H9 (cell line): ENCODE results near the gene OSBPL9. TPM values are rescaled to one million over a fixed set of nuclear protein-coding genes. Genes with fewer than 3 reads are reported as not detected.

ENCODE experiments used
- DNase-seq: peaks from one replicate; pipeline ENCODE4 v3.0.0-alpha.2; 2017
- H2AFZ ChIP-seq: one replicate; pipeline ENCODE4 v1.6.1; 2013; ENCODE audit warnings: mild to moderate bottlenecking, low read length, control low read depth, moderate library complexity
- H2AK5ac ChIP-seq: 2 replicates; pipeline ENCODE4 v1.6.1; 2013; ENCODE audit warnings: low read length, control low read depth, mixed read lengths; ENCODE audit not compliant: insufficient read length
- H2BK120ac ChIP-seq: one replicate; pipeline ENCODE4 v1.6.1; 2013; ENCODE audit warnings: low read depth, mild to moderate bottlenecking, low read length, control low read depth, inconsistent platforms; ENCODE audit not compliant: poor library complexity, severe bottlenecking
- H2BK12ac ChIP-seq: 2 replicates; pipeline ENCODE4 v1.6.1; 2013; ENCODE audit warnings: low read length, control low read depth, mixed read lengths, low read depth; ENCODE audit not compliant: insufficient read length
- H2BK15ac ChIP-seq: 2 replicates; pipeline ENCODE4 v1.6.1; 2013; ENCODE audit warnings: low read depth, low read length, control low read depth
- H2BK20ac ChIP-seq: one replicate; pipeline ENCODE4 v1.6.1; 2013; ENCODE audit warnings: low read depth, mild to moderate bottlenecking, low read length, control low read depth, inconsistent platforms; ENCODE audit not compliant: poor library complexity, severe bottlenecking
- H2BK5ac ChIP-seq: 2 replicates; pipeline ENCODE4 v1.6.1; 2013; ENCODE audit warnings: low read length, control low read depth, mixed read lengths; ENCODE audit not compliant: insufficient read length
- H3K14ac ChIP-seq: 2 replicates; pipeline ENCODE4 v1.6.1; 2013; ENCODE audit warnings: low read length, control low read depth; ENCODE audit not compliant: insufficient read depth
- H3K18ac ChIP-seq: 2 replicates; pipeline ENCODE4 v1.6.1; 2013; ENCODE audit warnings: low read depth, mild to moderate bottlenecking, mixed read lengths, low read length, control low read depth; ENCODE audit not compliant: insufficient read length
- H3K23ac ChIP-seq: 2 replicates; pipeline ENCODE4 v1.6.1; 2013; ENCODE audit warnings: low read length, control low read depth, mixed read lengths, low read depth; ENCODE audit not compliant: insufficient read length
- H3K23me2 ChIP-seq: 2 replicates; pipeline ENCODE4 v1.6.1; 2013; ENCODE audit warnings: low read depth, mild to moderate bottlenecking, mixed read lengths, low read length, control low read depth; ENCODE audit not compliant: insufficient read length, poor library complexity, severe bottlenecking
- H3K27ac ChIP-seq: 2 replicates; pipeline ENCODE4 v1.5.1; 2013; ENCODE audit warnings: low read length, control low read depth, mixed read lengths, low read depth; ENCODE audit not compliant: insufficient read length
- H3K27me3 ChIP-seq: 2 replicates; pipeline ENCODE4 v1.6.1; 2013; ENCODE audit warnings: low read length, control low read depth, inconsistent platforms; ENCODE audit not compliant: insufficient read depth
- H3K4ac ChIP-seq: 2 replicates; pipeline ENCODE4 v1.6.1; 2013; ENCODE audit warnings: low read depth, mild to moderate bottlenecking, control low read depth, inconsistent platforms, low read length, moderate library complexity
- H3K4me1 ChIP-seq: 2 replicates; pipeline ENCODE4 v1.6.1; 2013; ENCODE audit warnings: low read length, control low read depth, inconsistent platforms; ENCODE audit not compliant: insufficient read depth
- H3K4me2 ChIP-seq: 2 replicates; pipeline ENCODE4 v1.6.1; 2013; ENCODE audit warnings: low read length, control low read depth, mixed read lengths; ENCODE audit not compliant: insufficient read length, insufficient read depth
- H3K56ac ChIP-seq: 2 replicates; pipeline ENCODE4 v1.6.1; 2013; ENCODE audit warnings: low read depth, mild to moderate bottlenecking, mixed read lengths, low read length, control low read depth; ENCODE audit not compliant: insufficient read length
- H3K79me1 ChIP-seq: 2 replicates; pipeline ENCODE4 v1.6.1; 2013; ENCODE audit warnings: low read depth, mild to moderate bottlenecking, moderate library complexity, low read length, control low read depth, inconsistent platforms; ENCODE audit not compliant: insufficient read depth, poor library complexity, severe bottlenecking
- H3K79me2 ChIP-seq: 2 replicates; pipeline ENCODE4 v1.6.1; 2013; ENCODE audit warnings: low read length, control low read depth, inconsistent platforms; ENCODE audit not compliant: insufficient read depth
- H3K9ac ChIP-seq: 2 replicates; pipeline ENCODE4 v1.6.1; 2013; ENCODE audit warnings: low read length, control low read depth, mixed read lengths; ENCODE audit not compliant: insufficient read length; ENCODE audit errors: extremely low read depth
- H3K9me3 ChIP-seq: one replicate; pipeline ENCODE4 v1.6.1; 2013; ENCODE audit warnings: low read depth, low read length, inconsistent platforms; ENCODE audit not compliant: control insufficient read depth
- H3T11ph ChIP-seq: one replicate; pipeline ENCODE4 v1.6.1; 2013; ENCODE audit warnings: mild to moderate bottlenecking, low read length, control low read depth, inconsistent platforms
- H4K20me1 ChIP-seq: one replicate; pipeline ENCODE4 v1.6.1; 2013; ENCODE audit not compliant: control insufficient read depth, insufficient read length, insufficient read depth
- H4K5ac ChIP-seq: 2 replicates; pipeline ENCODE4 v1.6.1; 2013; ENCODE audit warnings: low read depth, mild to moderate bottlenecking, mixed read lengths, low read length, control low read depth; ENCODE audit not compliant: insufficient read length
- H4K8ac ChIP-seq: replicated peaks from 2 replicates; pipeline ENCODE4 v1.6.1; 2013; ENCODE audit warnings: low read length, control low read depth, mixed read lengths, low read depth; ENCODE audit not compliant: insufficient read length
- H4K91ac ChIP-seq: 2 replicates; pipeline ENCODE4 v1.6.1; 2013; ENCODE audit warnings: low read depth, mild to moderate bottlenecking, moderate library complexity, mixed read lengths, low read length, control low read depth; ENCODE audit not compliant: insufficient read length
- H3K27ac Mint-ChIP-seq, 3 experiments: 2 replicates in 2 of 3; 3 replicates in 1 of 3; pipeline ENCODE4 v1.8.0; 2020 to 2021; ENCODE audit warnings: mixed read lengths in 3 of 3, mild to moderate bottlenecking in 1 of 3, moderate library complexity in 1 of 3
- H3K27me3 Mint-ChIP-seq: 2 replicates; pipeline ENCODE4 v1.8.0; 2021; ENCODE audit warnings: low read depth, mild to moderate bottlenecking, moderate library complexity, mixed read lengths
- H3K36me3 Mint-ChIP-seq, 3 experiments: 2 replicates in 2 of 3; 3 replicates in 1 of 3; pipeline ENCODE4 v1.8.0; 2020 to 2021; ENCODE audit warnings: low read depth in 3 of 3, mixed read lengths in 3 of 3; ENCODE audit not compliant: insufficient read depth in 1 of 3
- H3K4me1 Mint-ChIP-seq, 2 experiments: 2 replicates each; pipeline ENCODE4 v1.8.0; 2020; ENCODE audit warnings: mixed read lengths in 2 of 2
- H3K4me3 Mint-ChIP-seq, 2 experiments: 2 replicates in 1 of 2; 3 replicates in 1 of 2; pipeline ENCODE4 v1.8.0; 2020 to 2021; ENCODE audit warnings: mild to moderate bottlenecking in 2 of 2, mixed read lengths in 2 of 2, moderate library complexity in 1 of 2
- H3K9me3 Mint-ChIP-seq, 2 experiments: 2 replicates in 1 of 2; 3 replicates in 1 of 2; pipeline ENCODE4 v1.8.0; 2020; ENCODE audit warnings: mild to moderate bottlenecking in 2 of 2, mixed read lengths in 2 of 2, moderate library complexity in 1 of 2
- WGBS: extraction: QIAGEN DNeasy Blood & Tissue Kit; methylation state at CpG from one replicate; pipeline ENCODE4 v1.1.7; 2013; ENCODE audit warnings: missing lambda C conversion rate, low lambda C conversion rate, mixed read lengths; ENCODE audit not compliant: insufficient read length; ENCODE audit errors: extremely low coverage; 5-methylcytosine and 5-hydroxymethylcytosine counted together
- total RNA-seq: library from RNA; stranded (reverse); gene quantifications from 2 replicates; pipeline ENCODE4 v1.2.1, GENCODE V29; 2021
- TF ChIP-seq, protein P1 (sequence below): fragments of 200-600 bp; sonication (generic); conservative IDR thresholded peaks from 3 replicates; pipeline ENCODE4 v1.8.0; 2021; ENCODE audit warnings: antibody characterized with exemption, mild to moderate bottlenecking

Gene OSBPL9
- total RNA-seq, 1 experiment from 2014 or later, result 76.7 TPM

DNA sequence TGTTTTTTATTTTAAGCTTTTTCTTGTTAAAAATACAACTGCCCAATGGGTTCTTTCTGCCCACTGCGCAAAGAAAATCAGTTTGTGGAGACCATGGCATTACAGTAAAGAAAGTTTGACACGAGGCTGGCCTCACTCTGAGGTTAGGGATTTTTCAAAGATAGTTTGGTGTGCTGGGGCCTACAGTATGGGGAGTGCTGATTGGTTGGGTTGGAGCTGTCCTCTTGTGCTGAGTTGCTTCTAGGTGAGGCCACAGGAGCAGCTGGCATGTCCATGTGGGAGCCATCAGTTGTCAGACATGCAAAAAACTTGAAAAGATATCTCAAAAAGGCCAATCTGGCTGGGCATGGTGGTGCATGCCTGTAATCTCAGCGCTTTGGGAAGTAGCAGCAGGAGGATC lies 14.0 kb downstream of the OSBPL9 start:
- H3K9ac ChIP-seq, result no peak overlapping the region

More for the DNA sequence above, 14.0 kb downstream of the OSBPL9 start:
- Histone ChIP-seq H3K4ac (no peak overlapping the region), H4K20me1 (no peaks in the 10 kb centered on the region), H2BK20ac (no peak overlapping the region), H3K9me3 (no peaks in the 10 kb centered on the region), H2AFZ (no peak overlapping the region), H3T11ph (no peak overlapping the region), H2BK5ac (no peak overlapping the region), H2BK12ac (no peak overlapping the region), H4K8ac (no peak overlapping the region), H3K18ac (no peak overlapping the region), H3K27ac (no peak overlapping the region), H3K4me2 (no peak overlapping the region), H2AK5ac (no peak overlapping the region), H3K14ac (no peak overlapping the region), H3K23me2 (no peaks in the 10 kb centered on the region), H2BK120ac (no peak overlapping the region), H2BK15ac (no peak overlapping the region), H4K5ac (no peak overlapping the region), H3K23ac (no peak overlapping the region), H3K4me1 (no peaks in the 10 kb centered on the region), H3K27me3 (no peaks in the 10 kb centered on the region), H4K91ac (no peak overlapping the region), H3K56ac (no peak overlapping the region), H3K79me2 (no peaks in the 10 kb centered on the region), H3K79me1 (peaks cover 3% of the 10 kb centered on the region)
- Mint-ChIP-seq H3K27ac (peak overlapping the region in 1 of 3 experiments; percentile 4; a peak in 1 of 7 replicates), H3K27me3 (no peaks in the 10 kb centered on the region), H3K4me3 (no peak overlapping the region), H3K4me1 (peaks cover 0 to 2% of the 10 kb centered on the region in 2 experiments; a peak in 2 of 4 replicates), H3K36me3 (no peaks in the 10 kb centered on the region), H3K9me3 (no peaks in the 10 kb centered on the region)
- WGBS, result no CpG with 5 or more reads among the region's 3 CpGs
- TF ChIP-seq, protein P1, sequence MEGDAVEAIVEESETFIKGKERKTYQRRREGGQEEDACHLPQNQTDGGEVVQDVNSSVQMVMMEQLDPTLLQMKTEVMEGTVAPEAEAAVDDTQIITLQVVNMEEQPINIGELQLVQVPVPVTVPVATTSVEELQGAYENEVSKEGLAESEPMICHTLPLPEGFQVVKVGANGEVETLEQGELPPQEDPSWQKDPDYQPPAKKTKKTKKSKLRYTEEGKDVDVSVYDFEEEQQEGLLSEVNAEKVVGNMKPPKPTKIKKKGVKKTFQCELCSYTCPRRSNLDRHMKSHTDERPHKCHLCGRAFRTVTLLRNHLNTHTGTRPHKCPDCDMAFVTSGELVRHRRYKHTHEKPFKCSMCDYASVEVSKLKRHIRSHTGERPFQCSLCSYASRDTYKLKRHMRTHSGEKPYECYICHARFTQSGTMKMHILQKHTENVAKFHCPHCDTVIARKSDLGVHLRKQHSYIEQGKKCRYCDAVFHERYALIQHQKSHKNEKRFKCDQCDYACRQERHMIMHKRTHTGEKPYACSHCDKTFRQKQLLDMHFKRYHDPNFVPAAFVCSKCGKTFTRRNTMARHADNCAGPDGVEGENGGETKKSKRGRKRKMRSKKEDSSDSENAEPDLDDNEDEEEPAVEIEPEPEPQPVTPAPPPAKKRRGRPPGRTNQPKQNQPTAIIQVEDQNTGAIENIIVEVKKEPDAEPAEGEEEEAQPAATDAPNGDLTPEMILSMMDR, result no peak
- no peak for DNase-seq
